Measurements from ENCODE around the gene HOXD8.

The HOXD8 gene

DNA sequence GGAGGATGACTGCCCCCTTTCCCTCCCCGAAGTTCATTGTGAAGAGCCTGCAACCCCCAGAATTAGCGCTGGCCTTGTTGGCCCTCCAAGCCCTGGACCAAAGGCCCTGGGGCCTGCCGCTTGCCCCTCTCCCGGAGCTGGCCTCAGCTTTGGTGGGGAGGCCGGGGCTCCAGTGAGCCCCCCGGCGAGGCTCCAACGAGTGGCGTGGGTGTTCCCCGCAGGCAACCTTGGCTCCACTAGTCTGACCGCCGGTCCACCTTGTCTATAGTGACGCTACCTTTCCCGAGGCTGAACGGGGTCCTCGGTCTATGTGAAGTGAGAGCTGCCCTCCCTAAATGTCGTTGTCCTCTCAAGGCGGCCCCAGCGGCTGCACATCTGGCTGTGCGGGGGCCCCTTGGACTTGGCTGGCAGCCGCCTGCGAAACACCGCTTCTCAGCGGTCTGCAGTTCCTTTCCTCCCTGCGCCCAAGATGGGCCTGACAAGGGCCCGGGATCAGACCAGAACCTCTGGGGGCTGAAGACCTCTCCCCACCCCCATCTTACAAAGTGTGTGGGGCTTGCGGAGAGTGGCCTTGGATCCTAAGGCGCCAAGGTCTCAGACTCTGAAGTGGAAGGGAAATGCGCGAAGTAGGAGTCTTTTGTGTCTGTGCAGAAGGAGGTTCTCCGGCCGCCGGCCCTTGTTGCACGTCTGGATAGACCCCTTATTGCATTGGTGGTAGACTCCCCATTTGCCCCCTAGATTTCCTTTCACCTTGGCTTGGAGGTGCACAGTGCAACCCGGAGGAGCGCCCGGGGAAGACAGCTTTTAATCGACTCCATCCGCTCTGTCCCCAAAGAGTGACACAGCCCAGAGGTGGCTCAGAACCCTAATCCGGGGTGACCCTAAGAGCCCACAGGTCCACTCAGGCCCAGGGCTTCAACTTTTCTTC, 16.9 kb upstream of the HOXD8 start:
- no peak overlapping the region for H3K4me3 ChIP-seq (replicated peaks; ENCODE audit: low read depth, low read length)
- DNase-seq (ENCODE audit: low read depth), result no peak
- TF ChIP-seq, protein P1, sequence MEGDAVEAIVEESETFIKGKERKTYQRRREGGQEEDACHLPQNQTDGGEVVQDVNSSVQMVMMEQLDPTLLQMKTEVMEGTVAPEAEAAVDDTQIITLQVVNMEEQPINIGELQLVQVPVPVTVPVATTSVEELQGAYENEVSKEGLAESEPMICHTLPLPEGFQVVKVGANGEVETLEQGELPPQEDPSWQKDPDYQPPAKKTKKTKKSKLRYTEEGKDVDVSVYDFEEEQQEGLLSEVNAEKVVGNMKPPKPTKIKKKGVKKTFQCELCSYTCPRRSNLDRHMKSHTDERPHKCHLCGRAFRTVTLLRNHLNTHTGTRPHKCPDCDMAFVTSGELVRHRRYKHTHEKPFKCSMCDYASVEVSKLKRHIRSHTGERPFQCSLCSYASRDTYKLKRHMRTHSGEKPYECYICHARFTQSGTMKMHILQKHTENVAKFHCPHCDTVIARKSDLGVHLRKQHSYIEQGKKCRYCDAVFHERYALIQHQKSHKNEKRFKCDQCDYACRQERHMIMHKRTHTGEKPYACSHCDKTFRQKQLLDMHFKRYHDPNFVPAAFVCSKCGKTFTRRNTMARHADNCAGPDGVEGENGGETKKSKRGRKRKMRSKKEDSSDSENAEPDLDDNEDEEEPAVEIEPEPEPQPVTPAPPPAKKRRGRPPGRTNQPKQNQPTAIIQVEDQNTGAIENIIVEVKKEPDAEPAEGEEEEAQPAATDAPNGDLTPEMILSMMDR (IDR thresholded peaks at IDR 0.05; ENCODE audit: low read length, missing control alignments), result no peak

DNA sequence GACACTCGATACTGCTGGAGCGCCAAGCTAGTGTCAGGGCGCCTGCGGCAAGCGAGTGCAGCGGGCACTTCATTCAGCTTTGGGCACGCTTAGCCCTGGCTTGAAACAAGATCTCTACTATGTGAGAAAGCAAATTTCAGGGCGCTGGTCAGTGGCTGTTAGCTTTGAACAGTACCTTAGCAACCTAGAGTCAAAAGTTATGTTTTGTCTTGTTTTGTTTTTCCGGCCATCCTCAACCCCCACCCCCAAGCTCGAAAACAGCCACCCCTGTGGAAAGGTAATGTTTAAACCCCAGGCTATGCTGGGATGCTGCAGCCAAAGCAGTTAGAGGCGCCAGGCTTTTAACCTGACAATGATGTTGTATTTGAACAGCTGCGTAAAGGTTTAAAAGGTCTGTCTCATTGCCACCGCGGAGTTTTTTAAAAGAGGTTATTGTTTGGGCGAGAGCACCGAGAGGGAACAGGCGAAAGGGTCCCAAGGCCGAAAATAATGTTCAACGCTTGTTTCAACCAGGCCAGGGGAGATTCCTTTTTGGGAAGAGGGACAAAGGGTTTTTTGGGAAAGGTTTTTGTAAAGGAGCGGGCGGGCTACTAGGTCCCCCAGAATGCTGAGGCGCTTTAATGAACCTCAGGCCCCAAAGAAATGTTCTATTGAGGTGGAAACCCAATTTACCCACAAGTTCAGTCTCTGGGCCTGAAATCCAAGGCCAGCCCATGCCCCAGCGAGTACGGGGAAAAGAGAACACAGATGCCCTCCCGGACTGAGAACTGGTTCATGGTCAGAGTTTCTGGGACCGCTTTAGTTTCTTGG, 15.2 kb upstream of the HOXD8 start:
- TF ChIP-seq, protein P1 (IDR thresholded peaks at IDR 0.05; ENCODE audit: low read length, missing control alignments), result no peak
- no peak for DNase-seq (ENCODE audit: low read depth)
- H3K4me3 ChIP-seq (replicated peaks; ENCODE audit: low read depth, low read length), result no peak overlapping the region

DNA sequence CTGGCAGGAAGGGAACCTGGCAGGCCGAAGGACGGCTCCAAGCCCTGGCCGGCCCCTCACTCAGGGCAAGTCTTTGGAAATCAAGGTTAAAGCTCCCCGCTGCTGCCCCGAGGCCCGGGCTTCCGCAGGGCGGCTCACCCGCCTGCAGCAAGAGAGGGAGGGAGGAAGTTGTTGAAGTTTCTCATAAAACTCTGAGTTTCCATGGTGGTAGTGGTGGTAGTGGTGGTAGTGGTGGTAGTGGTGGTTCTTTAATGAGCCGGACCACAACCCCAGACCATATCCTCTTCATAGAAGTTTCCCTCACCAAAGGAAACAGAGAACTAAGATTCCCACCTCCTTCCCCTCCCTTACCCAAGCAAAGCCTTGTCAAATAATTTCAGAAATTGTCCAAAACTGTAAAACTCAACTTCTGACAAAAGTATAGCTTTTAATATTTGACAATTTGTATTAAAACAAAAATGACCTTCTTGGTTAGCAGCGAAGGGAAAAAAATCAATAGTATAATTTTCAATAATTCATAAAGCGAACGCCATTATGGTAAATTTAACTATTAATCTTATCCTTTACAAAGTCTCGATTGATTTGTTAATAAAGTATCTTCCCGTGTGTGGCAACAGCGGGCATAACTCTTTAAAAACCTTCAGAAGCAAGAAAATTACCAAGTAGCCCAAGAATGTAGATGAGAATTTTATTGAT, 14.4 kb upstream of the HOXD8 start:
- TF ChIP-seq, protein P1 (IDR thresholded peaks at IDR 0.05; ENCODE audit: low read length, missing control alignments), result no peak
- H3K4me3 ChIP-seq (replicated peaks; ENCODE audit: low read depth, low read length), result no peak overlapping the region
- DNase-seq (ENCODE audit: low read depth), result no peak

DNA sequence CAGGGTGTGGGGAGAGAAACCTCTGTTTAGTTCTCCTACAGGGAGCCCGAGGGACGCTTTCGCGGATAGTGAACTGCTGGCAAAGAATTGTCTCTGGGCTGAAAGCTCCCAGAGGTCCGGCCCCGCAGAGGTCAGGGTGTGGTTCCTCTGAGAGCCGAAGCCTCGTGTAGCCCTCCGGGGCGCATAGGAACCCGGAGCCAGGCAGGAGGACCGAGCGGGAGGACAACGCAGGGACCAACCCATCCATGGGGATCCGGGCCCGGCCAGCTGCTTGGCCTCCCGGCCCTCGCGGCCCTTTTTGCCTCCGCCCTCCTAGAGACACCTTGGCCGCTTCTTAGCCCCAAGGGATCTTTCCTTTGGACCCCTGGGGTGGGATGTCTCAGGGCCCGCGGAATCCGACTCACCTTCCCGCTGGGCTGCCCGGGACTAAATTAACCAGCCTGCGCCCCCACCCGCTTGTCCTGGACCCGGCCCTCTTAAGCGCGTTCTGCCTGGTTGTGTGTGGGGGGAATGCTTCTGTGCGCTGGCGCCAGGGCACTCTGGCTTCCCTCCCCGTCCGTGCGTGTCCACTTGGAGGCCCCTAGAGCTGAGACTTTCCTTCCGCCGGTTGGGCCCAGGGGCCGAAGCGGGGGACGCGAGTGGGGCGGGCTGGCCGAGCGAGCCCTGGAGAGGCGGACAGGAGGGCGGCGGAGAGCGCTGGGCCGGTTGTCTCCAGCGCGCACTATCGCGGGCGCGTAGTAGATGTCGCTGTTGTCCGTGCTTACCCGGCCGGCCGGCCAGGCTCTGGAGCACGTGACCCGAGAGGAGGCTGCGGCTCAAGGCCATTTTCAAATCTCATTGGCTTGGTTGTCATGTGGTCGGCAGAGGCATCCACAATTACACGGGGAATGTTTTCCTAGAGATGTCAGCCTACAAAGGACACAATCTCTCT, 13.4 kb upstream of the HOXD8 start, which contains the start of gene HOXD10:
TSS of gene HOXD10 (plus strand) at position 896 of the 931 bp plus-strand sequence. CDS start 56 bp downstream, outside the sequence.
- TF ChIP-seq, protein P1 (IDR thresholded peaks at IDR 0.05; ENCODE audit: low read length, missing control alignments), result no peak
- no peak for DNase-seq (ENCODE audit: low read depth)
- no peak within 1 kb of the TSS for H3K4me3 ChIP-seq (replicated peaks; ENCODE audit: low read depth, low read length)

DNA sequence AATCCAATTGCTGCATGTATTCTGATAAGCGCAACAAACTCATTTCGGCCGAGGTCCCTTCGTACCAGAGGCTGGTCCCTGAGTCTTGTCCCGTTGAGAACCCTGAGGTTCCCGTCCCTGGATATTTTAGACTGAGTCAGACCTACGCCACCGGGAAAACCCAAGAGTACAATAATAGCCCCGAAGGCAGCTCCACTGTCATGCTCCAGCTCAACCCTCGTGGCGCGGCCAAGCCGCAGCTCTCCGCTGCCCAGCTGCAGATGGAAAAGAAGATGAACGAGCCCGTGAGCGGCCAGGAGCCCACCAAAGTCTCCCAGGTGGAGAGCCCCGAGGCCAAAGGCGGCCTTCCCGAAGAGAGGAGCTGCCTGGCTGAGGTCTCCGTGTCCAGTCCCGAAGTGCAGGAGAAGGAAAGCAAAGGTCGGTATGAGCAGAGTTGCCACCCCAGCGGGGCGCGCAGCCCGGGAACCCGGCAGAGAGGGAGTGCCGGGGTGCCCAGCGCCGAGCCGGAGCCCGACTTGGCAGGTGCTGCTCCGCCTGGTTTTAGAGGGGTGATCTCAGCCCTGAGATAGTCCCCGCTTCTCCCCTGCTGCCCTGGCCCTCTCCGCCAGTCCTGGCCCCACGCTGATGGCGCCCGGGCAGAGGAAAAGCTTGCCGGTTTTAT, 12.2 kb upstream of the HOXD8 start:
- TF ChIP-seq, protein P1 (IDR thresholded peaks at IDR 0.05; ENCODE audit: low read length, missing control alignments), result no peak

More for the DNA sequence above, 12.2 kb upstream of the HOXD8 start:
- DNase-seq (ENCODE audit: low read depth), result no peak
- no peak overlapping the region for H3K4me3 ChIP-seq (replicated peaks; ENCODE audit: low read depth, low read length)
